Heart left ventricle (tissue), 16 donors: ENCODE results near the gene ZDHHC18. TPM values are rescaled to one million over a fixed set of nuclear protein-coding genes. Genes with fewer than 3 reads are reported as not detected.
A peak's percentile ranks its signal among the peaks of the same experiment; 100 is the strongest.

Source experiments
- ATAC-seq, 4 donors: fragments of 200-7000 bp; cut with Tn5 transposase; one replicate each; pipeline ENCODE4 v1.9.1; 2020 to 2022; ENCODE audit warnings: moderate library complexity in 4 of 4, mild to moderate bottlenecking in 3 of 4, moderate number of reproducible peaks in 1 of 4
- DNase-seq, 5 donors: peaks; one replicate each; pipeline ENCODE4 v3.0.0-alpha.2; 2020
- H3K27ac ChIP-seq, 12 donors: fragments of 200-600 bp; sonication (generic) in 4 of 12; one replicate each; pipeline versions ENCODE4 v1.5.0 to v1.8.0; 2016 to 2022; ENCODE audit warnings: mild to moderate bottlenecking in 2 of 12
- H3K27me3 ChIP-seq, 9 donors: fragments of 200-600 bp; sonication (generic) in 2 of 9; one replicate each; pipeline versions ENCODE4 v1.5.1 to v1.8.0; 2016 to 2022; ENCODE audit warnings: mild to moderate bottlenecking in 3 of 9
- H3K36me3 ChIP-seq, 9 donors: fragments of 200-600 bp; sonication (generic) in 2 of 9; one replicate each; pipeline versions ENCODE4 v1.5.0 to v1.8.0; 2018 to 2022; ENCODE audit warnings: mild to moderate bottlenecking in 2 of 9
- H3K4me1 ChIP-seq, 12 donors: fragments of 200-600 bp; sonication (generic) in 4 of 12; one replicate each; pipeline versions ENCODE4 v1.5.0 to v1.8.0; 2016 to 2022; ENCODE audit warnings: mild to moderate bottlenecking in 3 of 12
- H3K4me3 ChIP-seq, 12 donors: fragments of 200-600 bp; sonication (generic) in 4 of 12; one replicate each; pipeline versions ENCODE4 v1.5.0 to v1.8.0; 2017 to 2022; ENCODE audit warnings: mild to moderate bottlenecking in 9 of 12, moderate library complexity in 4 of 12
- H3K9me3 ChIP-seq, 12 donors: fragments of 200-600 bp; sonication (generic) in 4 of 12; one replicate each; pipeline versions ENCODE4 v1.5.0 to v1.8.0; 2016 to 2022; ENCODE audit warnings: mild to moderate bottlenecking in 1 of 12
- POLR2A ChIP-seq, 2 donors: fragments of 450-650 bp; IDR thresholded peaks; one replicate each; pipeline ENCODE4 v1.6.1; 2017; ENCODE audit warnings: antibody characterized with exemption in 2 of 2, mild to moderate bottlenecking in 2 of 2, moderate library complexity in 2 of 2
- WGBS, 4 donors: extraction: QIAGEN DNeasy Blood & Tissue Kit in 2 of 4; methylation state at CpG; one replicate each; pipeline versions ENCODE4 v1.1.5 to v1.1.7; 2013 to 2018; 5-methylcytosine and 5-hydroxymethylcytosine counted together
- intact Hi-C, 10 donors: fragments of 100-400 bp; cut with DNase I; formaldehyde crosslinking; loops; one replicate each; pipeline versions ENCODE4 v1.11.1 to v1.14.2; 2022
- polyA plus RNA-seq, 2 donors: library from polyadenylated mRNA; stranded (reverse); fragments of 200-250 nt; gene quantifications; one replicate each; pipeline ENCODE4 v1.2.3, GENCODE V29; 2013
- total RNA-seq, 9 donors: library from RNA; depleted of rRNA in 2 of 9; stranded (reverse); fragments of >200 nt in 2 of 9; fragmentation: NEBNext Ultra II Directional in 3 of 9; extraction: Animal tissue kit (Norgen Biotek cat#: 25700) in 3 of 9; gene quantifications; one replicate each; pipeline versions ENCODE4 v1.1.0 to v1.2.4, GENCODE V29; 2016 to 2023
- TF ChIP-seq, protein P1 (sequence below), 12 donors: fragments of 200-600 bp; sonication (generic) in 4 of 12; IDR thresholded peaks; one replicate each; pipeline versions ENCODE4 v1.5.0 to v1.8.0; 2018 to 2022; ENCODE audit warnings: antibody characterized with exemption in 12 of 12, mild to moderate bottlenecking in 5 of 12
- donor health status: ischemic (EF 13 %, LVEDD 7.1; RV severe dilation, severe dysfunction).
- donor health status: healthy with polysubstance abuse.
- donor health status: DM: no; HTN: yes; CAD: no.
- donor health status: DM: no; HTN: no; CAD: no.
- donor health status: ischemic (EF 25% LVEDD 6.9; RV normal size, moderate dysfunction).
- donor health status: ischemic (EF 25% LVEDD 5.7; RV mildly dilated, moderate dysfunction).
- donor health status: healthy.
- donor health status: DM: yes; HTN: yes; CAD: no.
- donor health status: ischemic (EF 35%, LVEDD 5.7; RV mildly dilated, moderate dysfunction).
- donor health status: nonischemic (EF 11% LVEDD 7.7; RV severe dilation, severe dysfunction).
- donor health status: DM: yes; HTN: yes; CAD: no.
- donor health status: PGD.
- donor health status: ischemic (EF 29% LVEDD 5.4; RV normal size, mild dysfunction).
- donor health status: nonischemic (EF 23%, LVEDD 6.1; RV moderate dilation, normal function).

Gene ZDHHC18
- total and polyA plus RNA-seq, 11 donors, result 8.7 to 22.5 (median 12.2) TPM

DNA sequence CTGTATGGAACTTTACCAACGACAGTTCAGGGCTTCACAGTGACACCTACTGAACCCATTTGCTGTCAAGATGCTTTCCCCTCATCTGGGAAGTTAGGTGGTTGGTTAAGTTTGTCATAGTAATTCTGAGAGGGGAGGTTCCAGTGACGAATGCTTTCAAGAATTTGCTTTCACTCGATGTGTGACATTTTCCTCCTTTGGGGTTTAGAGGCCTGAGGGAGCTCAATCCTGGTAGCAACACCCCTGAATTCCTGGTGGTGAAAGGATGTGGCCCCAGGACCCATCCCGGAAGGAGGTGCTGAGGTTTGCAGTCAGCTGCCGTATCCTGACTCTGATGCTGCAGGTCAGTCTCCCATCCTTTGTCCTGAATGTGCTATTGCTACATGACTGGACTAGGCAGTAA, 35.9 kb upstream of the ZDHHC18 start:
- no peaks in the 10 kb centered on the region for H3K27me3 ChIP-seq
- H3K36me3 ChIP-seq, result peaks cover 0 to 23% (median 15%) of the 10 kb centered on the region in 9 donors
- peaks cover 0 to 55% (median 47%) of the 10 kb centered on the region in 12 donors for H3K4me1 ChIP-seq
- WGBS, 4 donors, result 43 to 56% (median 52%) methylated on average over 5 of the region's 5 CpGs
- TF ChIP-seq POLR2A (IDR thresholded peaks at IDR 0.05), result no peak
- TF ChIP-seq, protein P1, sequence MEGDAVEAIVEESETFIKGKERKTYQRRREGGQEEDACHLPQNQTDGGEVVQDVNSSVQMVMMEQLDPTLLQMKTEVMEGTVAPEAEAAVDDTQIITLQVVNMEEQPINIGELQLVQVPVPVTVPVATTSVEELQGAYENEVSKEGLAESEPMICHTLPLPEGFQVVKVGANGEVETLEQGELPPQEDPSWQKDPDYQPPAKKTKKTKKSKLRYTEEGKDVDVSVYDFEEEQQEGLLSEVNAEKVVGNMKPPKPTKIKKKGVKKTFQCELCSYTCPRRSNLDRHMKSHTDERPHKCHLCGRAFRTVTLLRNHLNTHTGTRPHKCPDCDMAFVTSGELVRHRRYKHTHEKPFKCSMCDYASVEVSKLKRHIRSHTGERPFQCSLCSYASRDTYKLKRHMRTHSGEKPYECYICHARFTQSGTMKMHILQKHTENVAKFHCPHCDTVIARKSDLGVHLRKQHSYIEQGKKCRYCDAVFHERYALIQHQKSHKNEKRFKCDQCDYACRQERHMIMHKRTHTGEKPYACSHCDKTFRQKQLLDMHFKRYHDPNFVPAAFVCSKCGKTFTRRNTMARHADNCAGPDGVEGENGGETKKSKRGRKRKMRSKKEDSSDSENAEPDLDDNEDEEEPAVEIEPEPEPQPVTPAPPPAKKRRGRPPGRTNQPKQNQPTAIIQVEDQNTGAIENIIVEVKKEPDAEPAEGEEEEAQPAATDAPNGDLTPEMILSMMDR (IDR thresholded peaks at IDR 0.05), result no peak
- DNase-seq, result no peak
- intact Hi-C loops, result loop anchor here in 2 of 10 donors (5.0 to 10.0 kb wide), 2 partner anchors 286 to 288 kb away; no protein-coding TSS in a partner anchor
- no peak for ATAC-seq
- H3K4me3 ChIP-seq, result no peak overlapping the region
- H3K9me3 ChIP-seq, result no peaks in the 10 kb centered on the region
- peak overlapping the region; percentile 1 to 100 (median 76) for H3K27ac ChIP-seq

DNA sequence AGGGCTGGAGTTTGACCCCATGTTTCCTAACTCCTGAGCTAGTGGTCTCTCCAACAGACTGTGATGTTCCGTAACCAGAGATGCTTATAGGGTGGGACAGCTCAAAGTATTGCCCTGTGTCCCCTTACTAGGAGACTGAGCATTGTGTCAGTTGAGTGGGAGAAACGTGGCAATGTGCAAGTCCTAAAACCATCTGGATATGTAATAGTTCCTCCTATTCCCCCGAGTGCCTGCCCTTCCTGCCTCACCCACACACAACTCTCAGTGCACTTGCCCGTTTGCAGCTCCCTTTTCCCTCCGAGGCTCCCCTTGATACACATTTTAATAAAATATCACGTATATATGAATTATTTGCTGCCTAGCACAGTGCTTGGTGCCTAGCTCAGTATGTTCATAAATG, 35.3 kb upstream of the ZDHHC18 start:
- no peaks in the 10 kb centered on the region for H3K27me3 ChIP-seq
- intact Hi-C loops, result loop anchor here in 2 of 10 donors (5.0 to 10.0 kb wide), 2 partner anchors 286 to 289 kb away; no protein-coding TSS in a partner anchor
- 45 to 53% (median 47%) methylated on average over 6 of the region's 6 CpGs for WGBS, 4 donors
- H3K4me1 ChIP-seq, result peaks cover 0 to 49% (median 41%) of the 10 kb centered on the region in 12 donors
- ATAC-seq (no peak), DNase-seq (peak in 1 of 5 donors; percentile 33)
- H3K36me3 ChIP-seq, result peaks cover 0 to 24% (median 15%) of the 10 kb centered on the region in 9 donors
- no peaks in the 10 kb centered on the region for H3K9me3 ChIP-seq
- no peak overlapping the region for H3K4me3 ChIP-seq
- peak overlapping the region in 11 of 12 donors; percentile 33 to 100 (median 77) for H3K27ac ChIP-seq
- peak in 1 of 2 donors; percentile 11 for TF ChIP-seq POLR2A (IDR thresholded peaks at IDR 0.05)
- TF ChIP-seq, protein P1 (IDR thresholded peaks at IDR 0.05), result no peak

DNA sequence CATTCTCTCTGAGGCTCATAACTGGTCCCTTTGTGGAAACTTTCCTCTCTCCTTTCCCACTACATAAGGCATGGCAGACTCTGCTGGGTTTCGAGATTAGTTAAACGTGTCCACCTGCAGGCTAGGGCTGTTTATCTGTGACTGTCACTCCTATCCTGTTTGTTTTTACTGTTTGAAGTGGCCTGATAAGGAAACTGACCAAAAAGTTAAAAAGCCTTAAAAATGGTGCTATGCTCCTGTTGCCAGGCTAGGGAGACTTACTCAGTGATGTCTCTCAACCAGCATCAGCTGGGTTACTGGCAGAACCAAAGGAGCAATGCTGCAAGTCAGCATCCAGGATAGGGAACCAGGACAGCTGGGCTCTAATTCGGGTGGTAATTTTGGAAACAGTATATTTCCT, 34.9 kb upstream of the ZDHHC18 start:
- TF ChIP-seq, protein P1 (IDR thresholded peaks at IDR 0.05), result no peak
- TF ChIP-seq POLR2A (IDR thresholded peaks at IDR 0.05), result no peak
- no peak overlapping the region for H3K4me3 ChIP-seq
- H3K9me3 ChIP-seq, result no peaks in the 10 kb centered on the region
- no peaks in the 10 kb centered on the region for H3K27me3 ChIP-seq
- ATAC-seq (no peak), DNase-seq (no peak)
- peak overlapping the region; percentile 20 to 100 (median 76) for H3K27ac ChIP-seq
- intact Hi-C loops, result loop anchor here in 2 of 10 donors (5.0 to 10.0 kb wide), 2 partner anchors 287 to 289 kb away; no protein-coding TSS in a partner anchor
- H3K4me1 ChIP-seq, result peaks cover 0 to 47% (median 39%) of the 10 kb centered on the region in 12 donors
- H3K36me3 ChIP-seq, result peaks cover 0 to 29% (median 15%) of the 10 kb centered on the region in 9 donors
- WGBS, 4 donors, result 40 to 60% (median 51%) methylated on average over 3 of the region's 3 CpGs

DNA sequence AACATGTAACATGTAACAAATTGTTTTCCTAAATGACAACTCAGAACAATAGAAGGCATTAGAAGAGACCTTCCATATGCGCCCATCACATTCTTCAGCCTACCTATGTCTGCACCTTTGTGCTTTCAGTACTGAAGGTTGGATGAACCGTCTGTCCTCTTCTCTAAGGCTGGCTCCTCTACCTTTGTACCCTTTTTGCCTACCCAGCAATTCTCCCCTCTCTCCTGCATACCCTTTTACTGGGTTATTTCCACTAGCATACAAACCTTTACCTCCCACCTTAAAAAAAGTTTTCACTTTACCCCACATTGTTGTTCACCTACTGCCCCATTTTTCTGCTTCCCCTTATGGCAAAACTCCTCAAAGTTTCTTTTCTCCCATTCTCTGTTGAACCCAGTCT, 33.6 kb upstream of the ZDHHC18 start:
- H3K27ac ChIP-seq, result no peak overlapping the region
- intact Hi-C loops, result loop anchor here in 2 of 10 donors (5.0 to 10.0 kb wide), 2 partner anchors 288 to 291 kb away; no protein-coding TSS in a partner anchor
- no peaks in the 10 kb centered on the region for H3K27me3 ChIP-seq
- peaks cover 0 to 49% (median 42%) of the 10 kb centered on the region in 12 donors for H3K4me1 ChIP-seq
- no peak for TF ChIP-seq POLR2A (IDR thresholded peaks at IDR 0.05)
- TF ChIP-seq, protein P1 (IDR thresholded peaks at IDR 0.05), result no peak
- no peaks in the 10 kb centered on the region for H3K9me3 ChIP-seq
- no peak for ATAC-seq
- 94 to 100% (median 97%) methylated on average over 2 of the region's 2 CpGs for WGBS, 4 donors
- H3K4me3 ChIP-seq, result no peak overlapping the region
- no peak for DNase-seq
- peaks cover 0 to 30% (median 15%) of the 10 kb centered on the region in 9 donors for H3K36me3 ChIP-seq
